Dermis microvascular lymphatic vessel endothelial cell (primary cell): Measurements from ENCODE around the gene ABCA2. TPM values are rescaled to one million over a fixed set of nuclear protein-coding genes. Genes with fewer than 3 reads are reported as not detected.

Experiments used
- DNase-seq, 2 donors: peaks; one replicate each; pipeline versions ENCODE4 v3.0.0 to v3.0.0-alpha.2; 2010; ENCODE audit warnings: low read depth in 2 of 2
- total RNA-seq: library from RNA; depleted of rRNA; stranded (reverse); fragments of >200 nt; gene quantifications from 2 replicates; pipeline ENCODE4 v1.2.1, GENCODE V29; 2014

Gene ABCA2
- total RNA-seq, 1 donor from 2014 or later = 4.5 TPM

GRCh38 chr9:136996361-136997292 lies 31.4 kb downstream of the ABCA2 start, which contains the start of gene CLIC3:
Gene CLIC3, minus strand, starts transcription at chr9:136996568. Its CDS starts 25 bp downstream, at chr9:136996543.
- DNase-seq = no peak

- DNase-seq = no peak
Measured at GRCh38 chr9:136995772-136996311, 32.2 kb downstream of the ABCA2 start.

- no peak for DNase-seq
Measured at GRCh38 chr9:136995362-136995761, 32.7 kb downstream of the ABCA2 start.

- peak in 1 of 2 donors; percentile 40 for DNase-seq
Measured at GRCh38 chr9:136994888-136995230, 33.2 kb downstream of the ABCA2 start.

GRCh38 chr9:136994180-136994887 lies 33.7 kb downstream of the ABCA2 start:
- DNase-seq = no peak

DNA sequence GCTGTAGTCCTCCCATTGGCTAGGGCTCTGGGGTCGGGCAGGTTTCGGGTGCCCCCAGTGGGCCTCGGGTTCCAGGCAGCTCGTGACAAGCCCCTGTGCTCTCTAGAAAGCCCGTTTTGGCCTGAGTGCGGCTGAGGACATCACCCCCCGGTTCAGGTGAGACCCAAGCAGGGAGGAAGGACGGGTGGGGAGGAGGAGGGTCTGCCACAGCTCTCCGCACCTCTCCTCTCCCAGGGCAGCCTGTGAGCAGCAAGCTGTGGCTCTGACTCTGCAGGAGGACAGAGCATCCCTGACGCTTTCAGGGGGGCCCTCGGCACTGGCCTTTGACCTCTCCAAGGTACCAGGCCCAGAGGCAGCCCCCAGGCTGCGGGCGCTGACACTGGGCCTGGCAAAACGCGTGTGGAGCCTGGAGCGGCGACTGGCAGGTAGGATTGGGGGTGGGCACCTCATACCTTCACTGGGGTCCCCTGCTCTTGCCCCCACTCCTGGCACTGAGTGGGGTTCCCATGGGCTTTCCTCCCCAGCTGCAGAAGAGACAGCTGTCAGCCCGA lies 35.1 kb downstream of the ABCA2 start:
- DNase-seq = no peak

DNA sequence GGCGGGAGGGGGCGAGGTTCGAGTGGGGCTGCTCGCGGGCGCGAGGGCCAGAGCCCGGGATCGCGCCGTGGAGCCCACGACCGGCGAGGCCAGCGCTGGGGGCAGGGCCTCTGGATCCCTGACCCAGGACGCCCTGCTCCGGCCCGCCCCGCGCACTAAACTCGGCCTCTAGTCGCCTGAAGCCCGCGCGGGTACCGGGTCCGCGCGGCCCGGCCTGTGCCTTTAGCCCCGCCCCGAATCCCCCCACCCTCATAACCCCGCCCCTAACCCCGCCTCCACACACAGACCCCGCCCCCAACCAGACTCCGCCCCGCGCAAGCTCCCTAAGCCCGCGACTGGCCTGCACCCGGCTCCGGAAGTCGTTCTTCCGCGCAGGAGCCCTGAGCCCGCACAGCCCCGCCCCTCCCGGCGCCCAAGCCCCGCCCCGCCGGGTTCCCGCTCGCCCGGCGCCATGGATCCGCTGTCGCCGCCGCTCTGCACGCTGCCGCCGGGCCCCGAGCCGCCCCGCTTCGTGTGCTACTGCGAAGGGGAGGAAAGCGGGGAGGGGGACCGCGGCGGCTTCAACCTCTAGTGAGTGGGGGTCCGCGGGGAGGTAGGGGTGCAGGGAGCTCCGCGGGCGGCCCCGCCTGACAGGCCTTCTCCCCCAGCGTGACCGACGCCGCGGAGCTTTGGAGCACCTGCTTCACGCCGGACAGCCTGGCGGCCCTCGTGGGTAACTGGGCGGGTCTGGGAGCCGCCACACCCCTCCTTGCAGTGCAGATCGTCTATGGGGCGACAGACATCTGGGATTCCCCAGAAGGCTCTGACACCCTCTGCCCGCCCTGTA lies 35.8 kb downstream of the ABCA2 start, which contains the start of gene PAXX:
TSS of gene PAXX (plus strand) at position 430 of the 826 bp plus-strand sequence. CDS start at position 452, 22 bp downstream.
- DNase-seq = peak; percentile 66 to 89

GRCh38 chr9:136990242-136990911 lies 37.7 kb downstream of the ABCA2 start:
- peak in 1 of 2 donors; percentile 21 for DNase-seq

GRCh38 chr9:136988872-136989271 lies 39.2 kb downstream of the ABCA2 start:
- no peak for DNase-seq

DNA sequence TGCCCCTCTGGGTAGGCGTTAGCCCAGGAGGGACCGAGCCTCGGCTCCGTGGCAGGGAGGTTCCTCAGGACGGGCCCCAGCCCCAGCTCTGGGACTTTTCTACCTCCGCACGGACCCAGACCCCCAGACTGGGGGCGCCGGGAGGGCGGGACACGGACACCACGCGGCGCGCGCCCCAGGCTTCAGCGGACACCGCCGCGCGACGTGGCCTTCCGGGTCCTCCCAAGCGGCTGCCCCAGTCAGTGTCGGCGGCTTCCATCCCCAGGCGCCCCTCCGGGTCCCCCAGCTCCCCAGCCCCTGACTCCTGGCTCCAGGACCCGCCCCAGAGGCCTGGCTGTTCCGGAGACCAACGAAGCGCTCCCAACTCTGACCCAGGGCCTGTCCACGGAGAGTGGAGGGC lies 42.2 kb downstream of the ABCA2 start:
- DNase-seq = no peak

GRCh38 chr9:136985027-136985602 lies 42.9 kb downstream of the ABCA2 start:
- DNase-seq = no peak

GRCh38 chr9:136984464-136985026 lies 43.5 kb downstream of the ABCA2 start:
- no peak for DNase-seq

DNA sequence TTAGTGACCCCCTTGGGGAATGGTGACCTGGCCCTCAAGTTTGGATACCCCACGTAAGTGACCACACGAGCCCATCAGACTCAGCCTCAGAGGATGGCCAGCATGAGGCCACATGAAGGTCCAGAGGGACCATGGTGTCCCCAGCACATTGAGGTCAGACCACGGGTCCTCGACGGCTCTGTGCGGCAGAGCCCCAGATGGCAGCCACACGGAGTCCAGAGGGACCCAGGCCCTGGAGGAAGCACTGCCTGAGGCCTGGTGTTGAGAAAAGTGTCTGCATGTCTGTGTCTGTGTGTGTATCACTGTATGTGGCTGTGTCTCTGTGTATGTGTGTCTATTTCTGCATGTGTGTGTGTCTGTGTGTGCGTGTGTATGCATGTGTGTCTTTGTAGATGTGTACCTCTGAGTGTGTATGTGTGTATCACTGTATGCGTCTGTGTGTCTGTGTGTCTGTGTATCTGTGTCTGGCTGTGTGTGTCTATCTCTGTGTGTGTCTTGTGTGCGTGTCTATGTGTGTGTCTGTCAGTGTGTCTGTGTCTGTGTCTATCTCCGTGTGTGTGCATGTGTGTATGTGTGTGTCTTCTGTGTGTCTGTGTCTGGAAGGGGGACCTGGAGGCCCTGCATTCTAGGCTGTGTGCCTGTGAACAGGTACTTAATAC lies 44.3 kb downstream of the ABCA2 start:
- no peak for DNase-seq

DNA sequence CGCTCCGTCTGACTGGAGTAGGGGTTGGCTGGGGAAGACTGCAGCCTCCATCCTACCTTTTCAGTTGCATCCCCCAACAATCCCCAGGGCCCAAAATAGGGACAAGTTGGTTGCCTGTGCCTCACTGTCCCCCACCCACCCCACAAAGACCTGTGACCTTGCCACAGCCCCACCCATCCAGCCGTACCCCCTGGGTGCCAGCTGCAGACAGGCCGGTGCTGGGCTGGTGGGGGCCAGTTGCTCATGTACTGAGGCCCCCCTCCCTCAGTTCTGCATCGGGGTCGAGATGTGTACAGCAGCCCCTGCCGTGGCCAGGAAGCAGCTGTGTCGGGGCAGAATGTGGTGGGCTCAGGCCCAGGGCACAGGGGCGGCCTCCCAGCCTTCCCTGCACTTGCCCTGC lies 44.9 kb downstream of the ABCA2 start:
- no peak for DNase-seq

DNA sequence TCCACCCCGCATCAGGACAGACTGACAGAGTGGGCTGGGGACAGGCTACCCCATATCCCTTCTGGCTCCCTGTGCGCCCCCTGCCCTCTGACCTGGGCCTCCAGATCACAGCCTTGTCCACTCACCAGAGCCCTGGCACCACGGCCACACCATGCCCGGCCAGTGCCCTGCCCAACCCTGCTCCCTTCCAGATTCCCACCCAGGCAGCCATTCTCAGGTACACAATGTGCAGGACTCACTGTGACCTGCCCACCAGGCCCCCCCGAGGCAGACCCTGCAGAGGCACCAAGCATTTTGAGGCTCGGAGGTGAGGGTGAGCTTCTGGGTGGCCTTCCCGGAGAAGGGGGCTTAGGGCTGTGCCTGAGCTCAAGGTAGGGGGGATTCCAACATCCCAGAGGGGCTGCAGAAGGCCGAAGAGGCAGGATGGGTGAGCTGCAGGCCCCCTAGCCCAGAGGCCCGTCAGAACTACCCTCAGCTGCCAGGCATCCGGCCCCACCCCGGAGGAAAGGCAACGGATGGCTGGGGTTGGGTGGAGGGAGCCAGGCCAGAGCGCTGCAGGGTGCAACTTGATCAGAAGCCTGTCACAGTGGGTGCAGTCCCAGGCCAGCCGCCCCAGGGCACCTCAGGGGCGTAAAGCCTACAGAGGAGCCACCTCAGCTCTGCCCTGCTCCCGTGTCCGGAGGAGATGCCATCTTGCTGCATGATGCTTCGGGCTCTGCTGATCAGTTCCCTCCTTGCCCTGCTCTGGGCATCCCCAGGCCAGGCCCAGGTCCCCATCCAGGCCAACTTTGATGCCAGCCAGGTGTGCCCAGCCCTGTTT lies 45.6 kb downstream of the ABCA2 start, which contains the start of gene LCNL1:
TSS of gene LCNL1 (plus strand) at position 762 of the 820 bp plus-strand sequence. CDS start 594 bp downstream, outside the sequence.
- DNase-seq = no peak

DNA sequence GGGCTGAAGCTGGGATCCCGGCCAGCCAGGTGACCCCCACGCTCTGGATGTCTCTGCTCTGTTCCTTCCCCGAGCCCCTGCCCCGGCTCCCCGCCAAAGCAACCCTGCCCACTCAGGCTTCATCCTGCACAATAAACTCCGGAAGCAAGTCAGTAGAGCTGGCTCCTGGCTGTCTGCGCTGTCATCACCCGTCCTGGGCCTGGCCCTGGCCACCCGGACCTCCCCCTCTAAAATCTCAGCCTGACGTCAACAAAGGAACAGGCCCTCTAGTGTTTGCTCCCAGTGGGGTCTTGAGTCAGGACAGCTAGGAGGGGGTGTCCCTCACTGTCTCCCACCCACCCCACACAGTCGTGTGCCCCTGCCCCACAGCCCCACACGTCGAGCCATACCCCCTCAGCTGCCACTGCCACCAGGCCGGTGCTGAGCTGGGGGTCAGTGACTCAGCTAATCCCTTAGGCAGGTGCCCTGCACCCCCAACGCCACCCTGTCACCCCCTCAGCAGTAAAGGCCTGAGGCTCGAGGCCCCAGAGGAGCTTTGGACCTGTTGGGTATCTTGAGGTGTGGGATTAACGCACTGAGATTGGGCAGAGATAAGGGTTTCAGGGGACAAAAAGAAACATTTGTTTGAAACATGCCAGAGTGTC lies 46.3 kb downstream of the ABCA2 start:
- peak; percentile 55 for DNase-seq

DNA sequence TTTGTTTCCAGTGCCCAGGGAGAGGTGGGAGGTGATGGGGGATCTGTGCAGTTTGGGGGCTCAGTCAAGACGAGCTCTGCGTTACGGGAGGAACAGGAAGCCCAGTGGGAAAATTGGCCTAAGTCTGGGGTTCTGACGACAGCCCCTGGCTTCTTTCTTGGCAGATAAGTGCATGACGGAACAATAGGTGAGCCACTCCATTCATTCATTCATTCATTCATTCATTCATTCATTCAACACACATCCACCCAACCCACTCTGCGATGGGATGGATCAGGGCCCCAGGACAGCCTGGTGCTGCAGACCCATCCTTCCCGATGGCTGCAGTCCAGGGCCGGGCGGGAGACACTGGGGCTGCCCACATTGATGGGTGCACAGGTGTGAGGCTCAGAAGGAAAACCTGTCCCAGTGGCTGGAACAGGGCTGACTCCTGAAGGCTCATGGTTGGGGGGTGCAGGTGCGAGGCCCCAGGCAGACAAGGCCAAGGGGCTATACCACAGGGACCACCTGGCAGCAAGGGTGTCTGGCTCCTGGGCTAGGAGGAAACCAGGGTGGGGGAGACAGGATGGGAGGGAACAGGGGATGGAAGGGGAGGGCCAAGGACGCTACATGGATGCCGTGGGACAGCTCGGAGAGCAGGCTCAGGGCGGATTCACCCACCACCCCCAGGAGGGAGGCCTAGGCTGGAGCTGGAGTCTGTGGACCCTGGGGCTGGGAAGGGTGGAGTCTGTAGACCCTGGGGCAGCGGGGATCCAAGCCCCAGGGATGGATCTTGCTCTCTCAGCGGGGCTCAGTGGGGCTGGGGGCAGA lies 47.2 kb downstream of the ABCA2 start:
- no peak for DNase-seq
